ENCODE results near the gene PTPRE. TPM values are rescaled to one million over a fixed set of nuclear protein-coding genes. Genes with fewer than 3 reads are reported as not detected.

The PTPRE gene
- total RNA-seq, 1 experiment from 2014 or later = 0.70 TPM

DNA sequence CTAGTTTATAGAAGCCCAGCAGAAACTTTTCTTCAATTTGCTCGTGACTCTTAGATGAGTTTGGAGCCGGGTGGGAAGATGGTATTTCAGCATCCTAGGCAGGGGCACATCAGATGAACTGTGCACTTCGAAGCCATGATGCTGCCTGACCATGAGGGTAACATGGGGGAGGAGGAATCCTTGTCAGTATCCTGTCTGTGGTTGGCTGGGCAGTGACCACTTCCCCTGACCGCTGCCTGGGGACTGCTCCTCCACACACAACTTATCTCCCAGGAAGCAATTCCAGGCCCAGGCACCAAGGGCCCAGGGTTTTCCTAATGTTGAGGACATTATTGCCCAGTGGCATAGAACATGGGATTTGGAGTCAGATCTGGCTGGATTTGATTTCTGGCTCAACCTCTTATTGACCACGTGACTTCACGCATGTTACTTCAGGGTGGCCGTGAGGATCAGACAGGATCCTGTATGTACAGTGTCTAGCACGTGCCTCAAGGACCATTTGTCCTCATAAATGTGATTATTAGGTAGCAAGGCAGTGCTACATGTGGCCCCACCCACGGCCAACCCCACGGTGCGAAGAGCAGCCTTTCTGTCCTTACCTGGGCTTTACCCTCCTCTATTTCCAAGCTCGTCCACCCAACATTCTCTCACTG lies 65.2 kb downstream of the PTPRE start:
- Histone ChIP-seq H3K23me2 (ENCODE audit: insufficient read length, low read depth, low read length, poor library complexity, severe bottlenecking) (no peaks in the 10 kb centered on the region), H3K27me3 (ENCODE audit: insufficient read depth, low read length) (no peaks in the 10 kb centered on the region), H3K27ac (ENCODE audit: insufficient read length, low read depth, low read length) (no peak overlapping the region), H2BK12ac (ENCODE audit: insufficient read length, low read depth, low read length) (no peak overlapping the region), H3K18ac (ENCODE audit: insufficient read length, low read depth, low read length) (no peak overlapping the region), H2BK20ac (ENCODE audit: low read depth, low read length, poor library complexity, severe bottlenecking) (no peak overlapping the region), H2AFZ (ENCODE audit: low read length) (no peak overlapping the region), H3K9me3 (ENCODE audit: control insufficient read depth, low read depth, low read length) (no peaks in the 10 kb centered on the region), H2BK5ac (ENCODE audit: insufficient read length, low read length) (no peak overlapping the region), H3K23ac (ENCODE audit: insufficient read length, low read depth, low read length) (no peak overlapping the region), H2BK120ac (ENCODE audit: low read depth, low read length, poor library complexity, severe bottlenecking) (no peak overlapping the region), H3K4ac (ENCODE audit: low read depth, low read length) (no peak overlapping the region), H3K4me1 (ENCODE audit: insufficient read depth, low read length) (peaks cover 7% of the 10 kb centered on the region; the same call in 1 of the 2 replicates), H3K79me2 (ENCODE audit: insufficient read depth, low read length) (no peaks in the 10 kb centered on the region), H3K14ac (ENCODE audit: insufficient read depth, low read length) (no peak overlapping the region), H3K9ac (ENCODE audit: extremely low read depth, insufficient read length, low read length) (no peak overlapping the region), H4K20me1 (ENCODE audit: control insufficient read depth, insufficient read depth, insufficient read length) (no peaks in the 10 kb centered on the region), H3K79me1 (ENCODE audit: insufficient read depth, low read depth, low read length, poor library complexity, severe bottlenecking) (no peaks in the 10 kb centered on the region), H3T11ph (ENCODE audit: low read length) (no peak overlapping the region), H4K91ac (ENCODE audit: insufficient read length, low read depth, low read length) (no peak overlapping the region), H4K5ac (ENCODE audit: insufficient read length, low read depth, low read length) (no peak overlapping the region), H4K8ac (replicated peaks; ENCODE audit: insufficient read length, low read depth, low read length) (no peak overlapping the region), H3K56ac (ENCODE audit: insufficient read length, low read depth, low read length) (no peak overlapping the region), H3K4me2 (ENCODE audit: insufficient read depth, insufficient read length, low read length) (no peak overlapping the region), H2BK15ac (ENCODE audit: low read depth, low read length) (no peak overlapping the region), H2AK5ac (ENCODE audit: insufficient read length, low read length) (no peak overlapping the region)
- H3K9me3 Mint-ChIP-seq = no peaks in the 10 kb centered on the region
- H3K27me3 Mint-ChIP-seq (ENCODE audit: low read depth) = no peaks in the 10 kb centered on the region; the same call in 1 of the 2 replicates
- H3K4me1 Mint-ChIP-seq = peaks cover 35 to 40% of the 10 kb centered on the region in 2 experiments
- H3K36me3 Mint-ChIP-seq (ENCODE audit: insufficient read depth in 1 of 3, low read depth in 3 of 3) = no peaks in the 10 kb centered on the region
- TF ChIP-seq, protein P1, sequence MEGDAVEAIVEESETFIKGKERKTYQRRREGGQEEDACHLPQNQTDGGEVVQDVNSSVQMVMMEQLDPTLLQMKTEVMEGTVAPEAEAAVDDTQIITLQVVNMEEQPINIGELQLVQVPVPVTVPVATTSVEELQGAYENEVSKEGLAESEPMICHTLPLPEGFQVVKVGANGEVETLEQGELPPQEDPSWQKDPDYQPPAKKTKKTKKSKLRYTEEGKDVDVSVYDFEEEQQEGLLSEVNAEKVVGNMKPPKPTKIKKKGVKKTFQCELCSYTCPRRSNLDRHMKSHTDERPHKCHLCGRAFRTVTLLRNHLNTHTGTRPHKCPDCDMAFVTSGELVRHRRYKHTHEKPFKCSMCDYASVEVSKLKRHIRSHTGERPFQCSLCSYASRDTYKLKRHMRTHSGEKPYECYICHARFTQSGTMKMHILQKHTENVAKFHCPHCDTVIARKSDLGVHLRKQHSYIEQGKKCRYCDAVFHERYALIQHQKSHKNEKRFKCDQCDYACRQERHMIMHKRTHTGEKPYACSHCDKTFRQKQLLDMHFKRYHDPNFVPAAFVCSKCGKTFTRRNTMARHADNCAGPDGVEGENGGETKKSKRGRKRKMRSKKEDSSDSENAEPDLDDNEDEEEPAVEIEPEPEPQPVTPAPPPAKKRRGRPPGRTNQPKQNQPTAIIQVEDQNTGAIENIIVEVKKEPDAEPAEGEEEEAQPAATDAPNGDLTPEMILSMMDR (conservative IDR thresholded peaks at IDR 0.05) = no peak
- DNase-seq = peak; percentile 15
- H3K27ac Mint-ChIP-seq = no peak overlapping the region
- H3K4me3 Mint-ChIP-seq = no peak overlapping the region
- WGBS (ENCODE audit: extremely low coverage, insufficient read length, low lambda C conversion rate) = no CpG with 5 or more reads among the region's 12 CpGs

Measured in H9 (cell line).